ENCODE data around the gene TRPV4.

- no peak for TF ChIP-seq SIN3A (IDR thresholded peaks at IDR 0.05; ENCODE audit: borderline replicate concordance, insufficient read depth, low read depth, low read length)
- TF ChIP-seq POLR2AphosphoS5 (IDR thresholded peaks at IDR 0.05; ENCODE audit: low read depth, low read length), result no peak
- TF ChIP-seq CTCF (IDR thresholded peaks at IDR 0.05), result no peak; the same call in 1 of the 2 replicates
- TF ChIP-seq REST (IDR thresholded peaks at IDR 0.05; ENCODE audit: insufficient read depth in 1 of 2, low read depth in 2 of 2, low read length in 1 of 2), result no peak
Measured at GRCh38 chr12:109771746-109772621, 61.2 kb downstream of the TRPV4 start.

Measured in Panc1 (cell line).